Activated naive CD4-positive, alpha-beta T cell (primary cell): Measurements from ENCODE around the gene HSPB7.
"Not testable (repeated sequence)": the region's sequence is repeated elsewhere in the genome, so short reads cannot be mapped to it uniquely, and the experiment has no call there.

Experiments used
- DNase-seq, 4 experiments: peaks; one replicate each; lab custom pipeline; 2025; lab: John Stamatoyannopoulos, UW

Gene HSPB7

GRCh38 chr1:16050328-16050727, 32.5 kb upstream of the HSPB7 start:
- DNase-seq: no peak

GRCh38 chr1:16048573-16049189, 30.8 kb upstream of the HSPB7 start:
- peak in 1 of 4 experiments; percentile 37 for DNase-seq

- DNase-seq: no peak
Measured at GRCh38 chr1:16047791-16048475, 30.1 kb upstream of the HSPB7 start.

GRCh38 chr1:16046842-16047241, 29.0 kb upstream of the HSPB7 start:
- no peak for DNase-seq

- DNase-seq: no peak
Measured at GRCh38 chr1:16043950-16044349, 26.1 kb upstream of the HSPB7 start.

GRCh38 chr1:16043521-16043920, 25.7 kb upstream of the HSPB7 start, which contains the start of gene CLCNKB:
Gene CLCNKB (plus strand): TSS chr1:16043782. CDS start chr1:16044493, 711 bp downstream.
- no peak for DNase-seq

- DNase-seq: not testable (repeated sequence)
Measured at GRCh38 chr1:16042654-16043053, 24.8 kb upstream of the HSPB7 start.

- no peak for DNase-seq
Measured at GRCh38 chr1:16042096-16042495, 24.3 kb upstream of the HSPB7 start.

GRCh38 chr1:16041200-16041599, 23.4 kb upstream of the HSPB7 start:
- DNase-seq: no peak

GRCh38 chr1:16039871-16040270, 22.0 kb upstream of the HSPB7 start:
- not testable (repeated sequence) for DNase-seq

- no peak for DNase-seq
Measured at GRCh38 chr1:16038620-16038912, 20.7 kb upstream of the HSPB7 start.

GRCh38 chr1:16036461-16036860, 18.6 kb upstream of the HSPB7 start:
- DNase-seq: not testable (repeated sequence)

- not testable (repeated sequence) for DNase-seq
Measured at GRCh38 chr1:16033103-16033632, 15.3 kb upstream of the HSPB7 start.

- peak in 2 of 4 experiments; percentile 10 to 11 for DNase-seq
Measured at GRCh38 chr1:16032388-16033102, 14.7 kb upstream of the HSPB7 start.

GRCh38 chr1:16031551-16031950, 13.7 kb upstream of the HSPB7 start:
- DNase-seq: no peak

GRCh38 chr1:16029288-16029687, 11.4 kb upstream of the HSPB7 start:
- DNase-seq: no peak

GRCh38 chr1:16029003-16029268, 11.1 kb upstream of the HSPB7 start:
- not testable (repeated sequence) for DNase-seq

- DNase-seq: no peak
Measured at GRCh38 chr1:16028237-16029002, 10.6 kb upstream of the HSPB7 start.

- peak in 3 of 4 experiments; percentile 9 to 48 (median 11) for DNase-seq
Measured at GRCh38 chr1:16026723-16027484, 9.1 kb upstream of the HSPB7 start.

- DNase-seq: not testable (repeated sequence)
Measured at GRCh38 chr1:16026302-16026701, 8.5 kb upstream of the HSPB7 start.

- DNase-seq: no peak
Measured at GRCh38 chr1:16023050-16023653, 5.3 kb upstream of the HSPB7 start.
